ENCODE data around the gene FAH.

Gene FAH

DNA sequence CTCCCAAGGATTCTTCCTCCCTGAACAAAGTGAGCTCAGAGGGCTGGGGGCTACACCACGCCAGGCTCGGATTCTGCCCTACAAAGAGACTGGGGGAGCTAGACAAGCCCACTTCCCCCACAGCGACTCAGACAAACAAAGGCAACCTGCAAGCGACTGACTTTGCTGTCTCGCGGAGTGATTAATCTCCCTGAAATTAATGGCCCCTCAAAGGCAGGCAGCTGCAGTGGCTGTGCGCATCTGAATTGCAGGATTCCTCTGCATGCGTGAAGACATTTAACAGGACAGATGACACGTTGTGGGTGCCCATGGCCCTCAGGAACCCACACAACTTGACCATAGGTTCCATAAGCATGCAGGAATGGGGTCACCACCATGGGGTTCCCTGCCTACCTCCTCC is 80.8 kb downstream of the FAH start:
- no peak for DNase-seq (ENCODE audit: low read depth in 1 of 2, low spot score in 1 of 2)

DNA sequence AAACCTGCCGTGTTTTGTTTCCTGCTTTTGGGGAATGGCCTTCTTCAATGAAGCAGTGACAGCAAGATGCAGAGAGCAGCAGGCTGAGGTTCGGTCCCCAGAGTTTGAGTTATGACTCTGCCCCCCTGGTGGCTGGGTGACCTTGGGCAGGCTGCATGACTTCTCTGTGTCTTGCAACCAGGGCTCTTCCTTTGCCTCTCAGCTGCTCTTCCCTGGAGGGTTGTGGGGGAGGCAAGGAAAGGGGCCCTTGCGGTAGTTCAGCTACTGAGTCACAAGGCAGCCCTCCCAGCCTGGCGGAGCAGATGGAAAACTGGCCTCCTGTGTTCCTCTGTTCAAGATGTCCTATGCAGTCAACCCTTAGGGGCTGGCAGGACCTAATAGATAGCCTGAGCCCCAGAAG is 82.1 kb downstream of the FAH start:
- peak in 1 of 2 donors; percentile 20 for DNase-seq (ENCODE audit: low read depth in 1 of 2, low spot score in 1 of 2)

Measured in stimulated activated CD4-positive, alpha-beta T cell treated with anti-CD3 and anti-CD28 coated beads, Interleukin-15, amount 100 ng/mL, for 1 hour (primary cell).